Stomach (tissue), 4 donors: ENCODE measurements around the gene SPEM3.

Experiments used
- CTCF ChIP-seq, 7 experiments: fragments of 450-650 bp in 4 of 7; fragments of 200-600 bp in 3 of 7; sonication (generic) in 3 of 7; IDR thresholded peaks; one replicate each; pipeline ENCODE4 v1.5.1; 2016 to 2019; ENCODE audit warnings: antibody characterized with exemption in 7 of 7, control low read depth in 2 of 7, mild to moderate bottlenecking in 1 of 7
- POLR2A ChIP-seq, 4 donors: fragments of 450-650 bp; IDR thresholded peaks; one replicate each; pipeline ENCODE4 v1.6.1; 2016; ENCODE audit warnings: antibody characterized with exemption in 4 of 4, control low read depth in 2 of 4, mild to moderate bottlenecking in 1 of 4, moderate library complexity in 1 of 4
- POLR2AphosphoS5 ChIP-seq, 3 donors: sonication (generic); formaldehyde crosslinking; IDR thresholded peaks; one replicate each; pipeline ENCODE4 v1.6.1; 2016; ENCODE audit warnings: antibody characterized with exemption in 3 of 3

- no peak for TF ChIP-seq CTCF (IDR thresholded peaks at IDR 0.05)
- TF ChIP-seq POLR2A (IDR thresholded peaks at IDR 0.05) = no peak
- TF ChIP-seq POLR2AphosphoS5 (IDR thresholded peaks at IDR 0.05) = no peak
Measured at GRCh38 chr17:7411427-7411750, 17.3 kb upstream of the SPEM3 start.
